Stimulated activated naive CD8-positive, alpha-beta T cell treated with anti-CD3 and anti-CD28 coated beads, Interleukin-15, Interleukin-2, amounts not matched to agents 100 U/mL and 50 U/mL, for 24 hours (primary cell): ENCODE results near the gene BTN2A1.
"Not testable (repeated sequence)": the region's sequence is repeated elsewhere in the genome, so short reads cannot be mapped to it uniquely, and the experiment has no call there.

Source experiments
- ATAC-seq: fragments of 150-1000 bp; cut with Tn5 transposase; one replicate; pipeline ENCODE4 v1.10.0; 2021
- DNase-seq: peaks from one replicate; pipeline ENCODE4 v3.0.0; 2021

The BTN2A1 gene

DNA sequence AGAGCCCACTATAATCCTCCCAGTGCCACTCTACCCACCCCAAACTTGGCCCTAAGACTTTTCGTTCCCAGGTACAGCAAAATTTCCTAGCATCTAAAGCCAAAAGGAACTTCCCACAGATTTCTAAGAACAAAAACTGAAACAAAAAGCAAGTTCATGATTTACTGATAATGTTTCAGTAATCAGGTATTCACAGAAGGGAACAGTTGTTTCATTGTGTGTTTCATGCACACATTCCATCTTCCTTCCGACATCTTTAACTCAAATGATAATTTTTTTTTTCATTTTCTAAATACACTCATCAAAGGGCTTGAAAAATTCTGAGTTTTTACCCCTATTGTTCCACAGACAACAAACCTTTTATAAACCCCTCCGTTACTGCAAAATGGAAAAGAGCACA is 36.4 kb downstream of the BTN2A1 start:
- no peak for DNase-seq
- ATAC-seq, result no peak

DNA sequence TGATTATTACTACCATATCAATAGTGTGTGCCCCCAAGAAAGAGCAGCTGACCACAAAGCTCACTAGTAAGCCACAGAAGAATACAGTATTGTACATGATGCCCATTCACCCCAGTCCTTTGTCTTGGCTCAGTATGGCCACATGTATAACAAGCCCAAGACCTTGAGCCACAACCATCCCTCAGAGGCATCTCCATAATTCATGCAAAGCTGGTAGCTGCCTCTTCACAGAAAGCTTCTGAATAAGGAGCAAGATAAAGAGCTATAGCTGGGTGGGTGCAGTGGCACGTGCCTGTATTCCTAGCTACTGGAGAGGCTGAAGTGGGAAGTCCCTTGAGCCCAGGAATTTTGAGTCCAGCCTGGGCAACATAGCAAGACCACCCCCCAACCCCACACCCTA is 37.5 kb downstream of the BTN2A1 start:
- DNase-seq (no peak), ATAC-seq (no peak)

DNA sequence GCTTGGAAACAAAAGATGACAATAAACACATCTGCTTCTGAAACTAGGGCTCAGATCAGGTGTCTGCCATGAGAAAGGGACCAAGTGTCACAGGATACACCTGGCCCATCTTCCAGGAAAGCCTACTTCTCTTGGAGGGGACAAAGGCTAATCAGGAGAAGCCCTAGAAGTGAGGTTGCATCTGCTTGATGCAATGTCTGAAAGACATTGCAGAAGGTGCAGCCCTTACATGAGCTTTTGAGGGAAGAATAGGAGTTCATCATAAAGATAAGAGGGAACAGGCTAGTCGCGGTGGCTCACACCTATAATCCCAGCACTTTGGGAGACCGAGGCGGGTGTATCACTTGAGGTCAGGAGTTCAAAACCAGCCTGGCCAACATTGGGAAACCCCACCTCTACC is 39.9 kb downstream of the BTN2A1 start:
- no peak for DNase-seq
- ATAC-seq, result no peak

DNA sequence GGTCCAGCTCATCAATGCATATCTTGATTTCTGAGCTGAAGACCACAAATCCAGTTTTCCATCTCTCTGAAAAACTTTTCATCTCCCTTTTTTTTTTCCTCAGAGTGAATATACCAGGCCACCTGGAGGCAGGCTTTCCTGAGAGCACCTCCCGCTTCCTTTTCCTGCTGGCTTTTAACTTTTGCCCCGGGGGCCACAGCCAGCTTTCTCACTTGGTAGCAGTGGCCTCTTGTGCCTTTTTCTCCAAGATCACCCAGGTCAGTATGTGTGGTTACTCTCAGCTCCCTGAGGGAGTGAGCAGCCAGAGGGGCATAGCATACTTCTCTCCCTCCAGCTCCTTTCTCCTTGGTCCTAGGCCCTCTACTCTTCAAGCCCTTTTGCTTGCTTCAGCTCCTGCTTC is 42.3 kb downstream of the BTN2A1 start, which contains the start of gene BTN1A1:
BTN1A1 (plus strand) TSS at position 202 of the 400 bp plus-strand sequence. CDS start 984 bp downstream, outside the sequence.
- ATAC-seq (no peak), DNase-seq (no peak)

DNA sequence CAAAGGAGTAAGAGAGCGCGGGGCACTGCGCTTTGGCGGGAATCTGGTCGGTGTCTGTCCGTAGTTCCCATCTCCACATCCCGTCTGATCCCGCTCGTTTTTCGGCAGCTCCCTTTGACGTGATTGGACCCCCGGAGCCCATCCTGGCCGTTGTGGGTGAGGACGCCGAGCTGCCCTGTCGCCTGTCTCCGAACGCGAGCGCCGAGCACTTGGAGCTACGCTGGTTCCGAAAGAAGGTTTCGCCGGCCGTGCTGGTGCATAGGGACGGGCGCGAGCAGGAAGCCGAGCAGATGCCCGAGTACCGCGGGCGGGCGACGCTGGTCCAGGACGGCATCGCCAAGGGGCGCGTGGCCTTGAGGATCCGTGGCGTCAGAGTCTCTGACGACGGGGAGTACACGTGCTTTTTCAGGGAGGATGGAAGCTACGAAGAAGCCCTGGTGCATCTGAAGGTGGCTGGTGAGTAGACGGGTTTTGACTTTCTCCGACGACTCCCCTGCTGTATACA is 43.8 kb downstream of the BTN2A1 start:
- ATAC-seq (peak; percentile 52), DNase-seq (peak; percentile 45)

DNA sequence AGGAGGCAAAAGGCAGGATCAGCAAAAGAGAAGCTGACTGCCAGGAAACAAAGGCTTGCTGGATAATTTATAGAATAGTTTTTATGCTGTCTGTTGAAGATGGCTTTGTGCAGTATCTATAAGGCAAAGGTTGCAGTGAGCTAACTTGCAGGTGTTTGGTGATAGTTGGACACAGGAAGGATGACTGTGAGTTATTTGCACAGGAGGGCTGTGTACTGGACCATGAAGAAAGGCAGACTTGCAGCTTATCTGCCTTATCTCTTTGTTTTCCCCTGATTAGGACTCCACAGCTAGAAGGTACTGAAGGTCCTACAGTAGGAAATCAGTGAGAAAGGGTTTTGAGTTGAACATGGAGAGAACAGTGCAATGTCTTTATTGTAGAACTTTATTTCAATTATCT is 44.4 kb downstream of the BTN2A1 start:
- DNase-seq (no peak), ATAC-seq (no peak)

DNA sequence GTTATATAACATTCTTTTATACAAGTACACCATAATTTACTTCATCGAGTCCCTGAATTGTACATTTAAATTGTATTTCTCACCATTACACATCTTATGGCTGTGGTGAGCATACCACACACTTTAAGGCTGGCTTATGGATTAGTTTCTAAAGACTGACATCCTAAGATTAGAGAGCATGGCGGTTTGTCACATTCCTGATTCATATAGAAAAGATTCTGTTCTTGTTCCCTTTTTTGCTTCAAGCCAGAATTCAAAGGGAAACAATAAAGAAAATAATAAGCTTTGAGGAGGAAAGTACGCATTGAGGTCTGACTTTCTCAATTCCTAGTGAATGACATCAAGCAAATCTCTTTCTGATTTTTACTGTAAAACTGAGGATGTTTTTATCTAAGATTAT is 44.9 kb downstream of the BTN2A1 start:
- ATAC-seq (no peak), DNase-seq (no peak)

DNA sequence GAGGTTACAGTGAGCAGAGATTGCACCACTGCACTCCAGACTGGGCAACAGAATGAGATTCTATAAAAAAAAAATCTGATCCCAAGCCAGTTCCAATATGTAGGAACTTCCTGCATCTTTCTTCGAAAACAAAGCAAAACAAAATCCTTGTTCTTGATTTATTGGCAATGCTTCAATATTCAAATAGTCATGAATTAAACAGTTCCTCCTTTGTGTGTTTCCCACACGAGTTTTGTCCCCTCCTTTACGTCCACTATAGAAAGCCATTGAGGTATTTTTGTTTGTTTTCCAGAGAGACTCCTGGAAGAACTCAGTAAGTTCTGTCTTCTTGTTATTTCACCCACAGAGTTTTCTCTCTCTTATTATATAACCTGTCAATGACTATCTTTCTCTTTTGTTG is 49.9 kb downstream of the BTN2A1 start:
- no peak for DNase-seq
- no peak for ATAC-seq

DNA sequence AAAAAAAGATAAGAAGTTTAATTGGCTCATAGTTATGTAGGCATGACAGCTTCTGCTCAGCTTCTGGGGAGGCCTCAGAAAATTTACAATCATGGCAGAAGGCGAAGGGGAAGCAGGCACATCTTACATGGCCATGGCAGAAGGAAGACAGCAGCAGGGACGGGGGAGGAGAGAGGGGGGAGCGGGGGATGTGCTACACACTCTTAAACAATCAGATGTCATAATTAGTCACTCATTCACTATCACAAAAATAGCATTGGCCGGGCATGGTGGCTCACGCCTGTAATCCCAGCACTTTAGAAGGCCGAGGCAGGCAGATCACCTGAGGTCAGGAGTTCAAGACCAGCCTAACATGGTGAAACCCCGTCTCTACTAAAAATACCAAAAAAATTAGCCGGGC is 53.3 kb downstream of the BTN2A1 start:
- DNase-seq, ATAC-seq: not testable (repeated sequence)

DNA sequence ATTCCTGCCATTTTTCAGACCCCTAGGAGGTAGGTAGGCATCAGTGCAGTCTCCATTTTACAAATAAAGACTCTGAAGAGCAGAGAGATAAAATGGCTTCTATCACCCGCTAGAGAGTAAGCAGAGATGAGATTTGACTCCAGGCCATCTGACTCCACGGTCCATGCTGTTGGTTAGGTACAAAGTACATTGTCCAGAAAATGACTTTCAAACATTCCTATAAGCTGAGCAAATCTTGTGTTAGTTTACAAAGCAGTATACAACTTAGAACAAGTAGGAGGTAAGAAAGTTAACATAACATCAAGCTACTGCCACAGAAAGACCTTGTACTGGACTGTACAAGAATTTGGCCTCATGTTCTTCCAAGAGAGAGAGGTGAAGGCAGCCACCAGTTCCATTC is 57.2 kb downstream of the BTN2A1 start:
- DNase-seq, result no peak
- no peak for ATAC-seq

DNA sequence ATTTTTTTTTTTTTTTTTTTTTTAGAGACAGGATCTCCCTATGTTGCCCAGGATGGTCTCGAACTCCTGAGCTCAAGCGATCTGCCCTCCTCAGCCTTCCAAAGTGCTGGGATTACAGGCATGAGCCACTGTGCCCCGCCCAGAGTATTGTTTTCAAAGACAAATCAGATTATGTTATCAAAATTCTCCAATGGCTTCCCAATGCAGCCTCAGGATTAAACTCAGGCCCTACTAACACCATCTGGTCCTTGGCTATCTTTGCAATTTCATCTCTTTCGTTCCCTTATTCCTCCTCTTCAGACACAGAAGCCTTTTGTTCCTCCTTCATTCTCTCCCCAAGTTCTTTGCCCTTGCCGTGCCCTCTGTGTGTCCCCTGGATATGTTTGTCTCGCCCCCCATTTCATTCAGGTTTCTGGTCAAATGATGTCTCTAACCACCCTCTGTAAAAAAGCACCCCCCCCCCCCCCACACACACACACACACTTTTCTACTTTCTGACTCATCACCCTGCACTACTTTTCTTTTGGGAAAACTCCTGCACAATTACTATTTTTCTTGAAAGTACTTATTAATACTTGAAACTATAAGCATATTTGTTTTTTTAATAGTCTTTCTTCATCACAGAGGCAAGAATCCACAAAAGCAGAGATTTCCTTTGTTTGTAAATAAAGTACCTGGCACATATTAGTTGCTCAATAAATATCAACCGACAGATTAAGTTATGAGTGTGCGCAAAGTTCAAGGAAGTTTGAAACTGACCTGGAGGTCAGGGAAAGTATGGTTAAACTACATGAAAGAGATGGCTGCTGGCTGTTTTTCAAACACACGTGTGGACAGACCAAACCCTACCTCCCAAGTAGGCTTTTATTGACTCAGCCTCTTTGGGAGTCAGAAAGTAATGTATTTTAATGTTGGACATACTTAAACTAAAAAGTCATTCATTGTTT is 59.0 kb downstream of the BTN2A1 start:
- no peak for DNase-seq
- ATAC-seq, result no peak
